HL-60 (cell line): ENCODE data around the gene CSNK1G2.

Experiments used
- POLR2AphosphoS5 ChIP-seq: IDR thresholded peaks from 2 replicates; pipeline ENCODE4 v1.6.1; 2012; ENCODE audit warnings: low read depth
- TF ChIP-seq, protein P1 (sequence below): IDR thresholded peaks from one replicate; pipeline ENCODE4 v1.5.1; 2011; ENCODE audit warnings: low read length, control low read depth, inconsistent platforms; ENCODE audit not compliant: insufficient read depth

DNA sequence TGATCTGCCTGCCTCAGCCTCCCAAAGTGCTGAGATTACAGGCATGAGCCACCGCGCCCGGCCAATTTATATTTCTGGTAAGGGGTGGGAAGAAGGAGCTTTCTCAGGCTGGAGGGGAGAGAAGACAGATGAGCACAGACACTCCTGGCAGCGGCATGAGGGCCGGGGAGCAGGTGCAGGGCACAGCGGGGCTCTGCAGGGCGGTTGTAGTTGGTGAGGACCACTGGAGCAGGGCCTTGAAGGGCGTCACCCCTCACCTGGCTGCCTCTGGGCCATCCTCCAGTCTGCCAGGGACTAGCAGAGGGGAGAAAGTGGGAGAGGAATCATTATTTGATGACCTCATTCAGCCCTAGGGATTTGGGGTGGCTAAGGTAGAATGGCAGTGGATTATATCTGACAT is 8.6 kb upstream of the CSNK1G2 start:
- TF ChIP-seq, protein P1, sequence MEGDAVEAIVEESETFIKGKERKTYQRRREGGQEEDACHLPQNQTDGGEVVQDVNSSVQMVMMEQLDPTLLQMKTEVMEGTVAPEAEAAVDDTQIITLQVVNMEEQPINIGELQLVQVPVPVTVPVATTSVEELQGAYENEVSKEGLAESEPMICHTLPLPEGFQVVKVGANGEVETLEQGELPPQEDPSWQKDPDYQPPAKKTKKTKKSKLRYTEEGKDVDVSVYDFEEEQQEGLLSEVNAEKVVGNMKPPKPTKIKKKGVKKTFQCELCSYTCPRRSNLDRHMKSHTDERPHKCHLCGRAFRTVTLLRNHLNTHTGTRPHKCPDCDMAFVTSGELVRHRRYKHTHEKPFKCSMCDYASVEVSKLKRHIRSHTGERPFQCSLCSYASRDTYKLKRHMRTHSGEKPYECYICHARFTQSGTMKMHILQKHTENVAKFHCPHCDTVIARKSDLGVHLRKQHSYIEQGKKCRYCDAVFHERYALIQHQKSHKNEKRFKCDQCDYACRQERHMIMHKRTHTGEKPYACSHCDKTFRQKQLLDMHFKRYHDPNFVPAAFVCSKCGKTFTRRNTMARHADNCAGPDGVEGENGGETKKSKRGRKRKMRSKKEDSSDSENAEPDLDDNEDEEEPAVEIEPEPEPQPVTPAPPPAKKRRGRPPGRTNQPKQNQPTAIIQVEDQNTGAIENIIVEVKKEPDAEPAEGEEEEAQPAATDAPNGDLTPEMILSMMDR = no peak
- no peak for TF ChIP-seq POLR2AphosphoS5
